Transverse colon (tissue), 4 donors: ENCODE data around the gene PTRH1.

Experiments used
- CTCF ChIP-seq, 5 experiments: fragments of 200-600 bp in 3 of 5; fragments of 450-650 bp in 2 of 5; sonication (generic) in 3 of 5; IDR thresholded peaks; 1 replicate in 2 of 5; 2 replicates in 3 of 5; pipeline ENCODE4 v1.5.1; 2016 to 2017; ENCODE audit warnings: antibody characterized with exemption in 5 of 5, inconsistent platforms in 3 of 5, mild to moderate bottlenecking in 2 of 5, moderate library complexity in 1 of 5
- POLR2A ChIP-seq: fragments of 450-650 bp; IDR thresholded peaks from one replicate; pipeline ENCODE4 v1.6.1; 2016; ENCODE audit warnings: antibody characterized with exemption, mild to moderate bottlenecking, moderate library complexity
- POLR2AphosphoS5 ChIP-seq, 3 donors: sonication (generic); formaldehyde crosslinking; IDR thresholded peaks; one replicate each; pipeline ENCODE4 v1.6.1; 2016; ENCODE audit warnings: antibody characterized with exemption in 3 of 3

GRCh38 chr9:127686461-127687393 is 28.7 kb downstream of the PTRH1 start:
- TF ChIP-seq CTCF (IDR thresholded peaks at IDR 0.05) (no peak), POLR2AphosphoS5 (IDR thresholded peaks at IDR 0.05) (no peak), POLR2A (no peak)
